Activated naive CD4-positive, alpha-beta T cell (primary cell): Measurements from ENCODE around the gene EMC10.
"Not testable (repeated sequence)": the region's sequence is repeated elsewhere in the genome, so short reads cannot be mapped to it uniquely, and the experiment has no call there.

Experiments used
- DNase-seq, 4 experiments: peaks; one replicate each; lab custom pipeline; 2025; lab: John Stamatoyannopoulos, UW

The EMC10 gene

DNA sequence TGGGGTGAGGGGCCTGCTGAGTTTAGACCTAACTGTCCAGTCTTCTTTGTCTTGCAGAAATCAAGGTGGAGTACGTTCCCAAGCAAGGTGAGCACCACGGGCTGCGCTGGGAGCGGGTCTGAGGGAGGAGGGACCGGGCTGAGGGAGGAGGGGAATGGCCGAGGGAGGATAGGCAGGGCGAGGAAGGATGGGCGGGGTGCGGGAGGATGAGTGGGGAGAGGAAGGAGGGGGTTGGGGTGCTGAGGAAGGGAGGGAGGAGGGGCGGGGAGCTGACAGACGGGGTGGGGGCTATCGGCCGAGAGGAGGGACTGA is 25.1 kb upstream of the EMC10 start:
- DNase-seq = no peak

DNA sequence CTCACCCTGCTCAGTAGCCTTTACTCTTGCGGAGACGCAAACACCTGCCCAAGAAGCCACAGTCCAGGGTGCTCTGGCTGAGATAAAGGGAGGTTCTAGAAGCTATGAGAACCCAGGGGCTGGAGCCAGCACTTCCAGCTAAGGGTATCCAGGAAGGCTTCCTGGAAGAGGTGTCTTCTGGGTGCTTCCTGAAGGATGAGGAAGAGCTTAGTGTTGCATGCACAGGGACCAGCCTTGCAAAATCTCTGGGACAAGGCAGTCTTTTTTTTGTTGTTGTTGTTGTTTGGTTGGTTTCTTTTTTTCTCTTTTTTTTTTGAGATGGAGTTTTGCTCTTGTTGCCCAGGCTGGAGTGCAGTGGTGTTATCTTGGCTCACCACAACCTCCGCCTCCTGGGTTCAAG is 23.1 kb upstream of the EMC10 start:
- DNase-seq = no peak

DNA sequence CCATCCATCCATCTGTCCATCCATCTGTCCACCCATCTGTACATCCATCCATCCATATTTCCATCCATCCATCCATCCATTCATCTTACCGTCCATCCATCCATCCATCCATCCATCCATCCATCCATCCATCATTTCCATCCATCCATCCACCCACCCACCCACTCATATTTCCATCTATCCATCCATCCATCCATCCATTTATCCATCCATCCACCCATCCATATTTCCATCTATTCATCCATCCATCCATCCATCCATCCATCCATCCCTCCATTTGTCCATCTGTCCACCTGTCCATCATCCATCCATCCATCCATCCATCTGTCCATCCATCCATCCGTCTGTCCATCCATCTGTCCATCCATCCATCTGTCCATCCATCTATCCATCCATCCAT is 20.3 kb upstream of the EMC10 start:
- no peak for DNase-seq

DNA sequence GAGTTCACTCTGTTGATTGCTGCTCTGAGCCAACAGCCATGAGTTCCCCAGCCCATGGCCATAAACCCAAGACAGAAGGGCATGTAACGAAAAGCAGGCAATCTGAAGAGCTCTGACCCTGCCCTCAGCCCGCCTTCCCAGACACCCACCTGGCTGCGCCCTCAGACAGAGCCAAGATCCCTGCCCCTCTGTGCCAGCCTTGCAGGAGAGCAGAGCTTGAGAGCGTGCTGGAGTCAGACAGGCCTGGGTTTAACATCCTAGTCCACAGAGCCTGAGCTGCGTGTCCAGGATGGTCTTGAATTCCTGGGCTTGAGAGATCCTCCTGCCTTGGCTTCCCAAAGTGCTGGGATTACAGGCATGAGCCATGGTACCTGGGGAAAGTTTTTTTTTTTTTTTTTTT is 19.0 kb upstream of the EMC10 start:
- no peak for DNase-seq

DNA sequence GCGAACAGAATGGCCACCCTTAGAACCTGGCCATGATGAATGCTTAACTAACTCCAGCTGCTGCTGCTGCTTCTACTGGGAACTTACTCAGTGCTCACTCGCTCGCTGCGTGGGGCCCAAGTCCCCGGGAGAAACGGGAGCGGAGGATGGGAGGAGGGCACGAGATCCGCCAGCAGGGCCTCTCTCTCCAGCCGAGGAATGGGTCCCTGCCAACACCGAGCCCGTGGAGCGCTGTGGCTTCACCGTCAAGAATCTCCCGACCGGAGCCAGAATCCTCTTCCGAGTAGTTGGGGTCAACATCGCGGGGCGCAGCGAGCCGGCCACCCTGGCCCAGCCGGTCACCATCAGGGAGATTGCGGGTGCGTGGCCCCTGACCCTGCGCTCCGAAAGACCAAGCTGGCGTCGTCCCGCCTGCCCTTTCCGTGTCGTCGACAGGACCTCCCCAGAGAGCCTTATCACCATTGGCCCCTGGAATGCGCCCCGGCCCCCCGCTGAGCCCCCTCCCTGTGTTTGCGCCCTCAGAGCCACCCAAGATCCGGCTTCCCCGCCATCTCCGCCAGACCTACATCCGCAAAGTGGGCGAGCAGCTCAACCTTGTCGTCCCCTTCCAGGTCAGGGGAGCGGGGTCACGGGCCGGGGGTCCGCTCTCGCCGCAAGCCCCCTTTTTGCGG is 17.8 kb upstream of the EMC10 start:
- DNase-seq = no peak

DNA sequence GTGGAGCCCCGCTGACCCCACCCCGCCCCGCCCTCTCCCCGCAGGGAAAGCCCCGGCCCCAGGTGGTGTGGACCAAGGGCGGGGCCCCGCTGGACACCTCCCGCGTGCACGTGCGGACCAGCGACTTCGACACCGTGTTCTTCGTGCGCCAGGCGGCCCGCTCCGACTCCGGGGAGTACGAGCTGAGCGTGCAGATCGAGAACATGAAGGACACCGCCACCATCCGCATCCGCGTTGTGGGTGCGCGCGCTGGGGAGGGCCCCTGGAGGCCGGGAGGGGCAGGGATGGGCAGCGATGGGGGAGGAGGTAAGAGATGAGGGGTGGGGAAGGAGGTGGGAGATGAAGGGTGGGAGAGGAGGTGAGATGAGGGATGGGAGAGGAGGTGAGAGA is 17.2 kb upstream of the EMC10 start:
- no peak for DNase-seq

DNA sequence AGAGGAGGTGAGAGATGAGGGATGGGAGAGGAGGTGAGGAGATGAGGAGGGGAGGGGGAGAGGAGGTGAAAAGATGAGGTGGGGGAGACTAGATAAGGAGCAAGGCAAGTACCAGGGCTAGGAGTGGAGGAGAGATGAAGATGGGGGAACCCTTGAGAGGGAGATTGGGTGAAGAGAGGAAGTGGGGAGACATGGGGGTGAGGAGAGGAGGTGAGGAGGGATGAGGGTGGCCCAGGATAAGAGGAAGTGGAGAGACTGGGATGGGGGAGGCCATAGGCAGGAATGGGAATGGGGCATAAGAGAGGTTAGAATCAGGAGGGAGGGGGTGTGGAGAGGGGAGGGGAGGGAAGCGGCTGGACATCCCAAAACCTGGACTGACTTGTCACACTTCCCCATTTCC is 16.7 kb upstream of the EMC10 start:
- no peak for DNase-seq

DNA sequence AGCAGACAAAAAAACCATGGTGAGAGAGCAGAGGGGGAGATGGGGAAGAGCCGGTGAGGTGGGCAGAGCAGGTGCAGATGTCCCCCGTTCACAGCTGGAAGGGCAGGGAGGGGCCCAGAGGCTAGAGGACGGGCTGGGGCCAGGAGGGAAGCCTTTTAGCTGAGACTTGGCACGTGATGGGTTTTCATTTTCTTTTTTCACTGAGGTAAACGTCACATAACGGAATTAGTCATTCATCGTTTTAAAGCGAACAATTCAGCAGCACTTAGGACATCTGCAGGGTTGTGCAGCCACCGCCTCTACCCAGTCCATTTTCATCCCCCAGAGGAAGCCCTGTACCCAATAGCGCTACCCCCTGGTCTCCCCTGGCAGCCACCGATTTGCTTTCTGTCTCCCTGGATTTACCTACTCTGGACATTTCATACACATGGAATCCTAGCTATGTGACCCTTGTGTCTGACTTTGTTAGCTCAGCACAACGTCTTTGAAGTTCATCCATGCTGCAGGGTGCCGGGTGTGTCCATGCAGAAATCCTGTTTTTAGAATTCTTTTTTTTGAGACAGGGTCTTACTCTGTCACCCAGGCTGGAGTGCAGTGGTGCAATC is 16.0 kb upstream of the EMC10 start:
- no peak for DNase-seq

DNA sequence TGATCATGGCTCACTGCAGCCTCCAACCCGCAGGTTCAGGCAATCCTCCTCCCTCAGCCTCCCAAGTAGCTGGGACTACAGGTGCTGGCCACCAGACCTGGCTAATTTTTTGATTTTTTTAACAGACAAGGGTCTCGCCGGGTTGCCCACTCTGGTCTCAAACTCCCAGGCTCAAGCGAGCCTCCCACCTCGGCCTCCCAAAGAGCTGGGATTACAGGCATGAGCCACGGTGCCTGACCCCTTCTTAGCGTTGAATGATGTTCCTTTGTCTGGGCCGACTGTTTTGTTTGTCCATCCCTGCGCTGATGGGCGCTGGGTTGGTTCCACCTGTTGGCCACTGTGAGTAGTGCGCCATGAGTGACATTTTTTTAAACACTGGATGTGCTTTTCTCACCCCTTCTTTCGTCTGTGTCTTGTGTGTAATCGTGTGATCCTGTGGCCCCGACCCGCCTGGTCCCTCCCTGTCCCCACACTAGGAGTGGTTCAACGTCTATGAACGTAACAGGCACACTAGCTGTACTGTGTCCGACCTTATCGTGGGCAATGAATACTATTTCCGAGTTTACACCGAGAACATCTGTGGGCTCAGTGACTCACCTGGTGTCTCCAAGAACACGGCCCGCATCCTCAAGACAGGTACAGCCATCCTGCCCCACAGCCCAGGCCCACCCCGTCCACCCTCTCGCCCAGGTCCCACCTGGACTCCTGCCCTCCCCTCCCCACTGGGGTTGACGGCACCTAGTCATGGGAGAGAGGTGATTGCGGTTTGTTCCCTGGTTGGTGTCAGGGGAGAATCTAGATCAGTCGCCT is 15.0 kb upstream of the EMC10 start:
- peak in 2 of 4 experiments; percentile 9 to 12 for DNase-seq

DNA sequence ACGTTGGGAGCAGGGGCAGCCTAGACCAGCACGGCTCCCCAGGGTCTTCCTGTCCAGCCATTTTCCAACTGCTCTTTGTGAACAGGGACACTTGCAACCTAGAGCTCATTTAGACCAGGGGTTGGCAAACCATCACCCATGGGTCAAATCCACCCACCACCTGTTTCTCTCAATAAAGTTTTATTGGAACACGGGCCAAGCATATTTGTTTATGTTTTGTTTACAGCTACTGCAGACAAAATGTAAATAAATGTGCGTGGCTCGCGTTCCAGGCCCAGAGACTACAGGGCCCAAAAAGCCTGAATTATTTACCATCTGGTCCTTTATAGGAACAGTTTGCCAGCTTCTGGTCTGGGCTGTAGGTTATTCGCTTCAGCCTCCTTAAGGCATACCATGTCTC is 13.3 kb upstream of the EMC10 start:
- DNase-seq = no peak

DNA sequence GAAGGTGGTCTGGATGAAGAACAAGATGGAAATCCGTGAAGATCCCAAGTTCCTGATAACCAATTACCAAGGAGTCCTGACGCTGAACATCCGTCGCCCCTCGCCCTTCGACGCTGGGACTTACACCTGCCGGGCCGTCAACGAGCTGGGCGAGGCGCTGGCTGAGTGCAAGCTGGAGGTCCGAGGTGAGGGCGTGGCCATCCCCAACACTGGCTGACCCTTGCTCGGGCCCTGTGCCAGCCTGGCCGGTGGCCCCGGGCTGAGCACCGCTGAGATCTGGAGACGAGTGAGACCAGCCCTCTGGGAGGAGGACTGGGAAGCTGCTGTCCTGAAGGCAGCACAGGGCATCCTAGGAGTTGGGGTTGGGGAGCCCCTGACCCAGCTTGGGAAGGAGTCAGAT is 12.0 kb upstream of the EMC10 start:
- no peak for DNase-seq

DNA sequence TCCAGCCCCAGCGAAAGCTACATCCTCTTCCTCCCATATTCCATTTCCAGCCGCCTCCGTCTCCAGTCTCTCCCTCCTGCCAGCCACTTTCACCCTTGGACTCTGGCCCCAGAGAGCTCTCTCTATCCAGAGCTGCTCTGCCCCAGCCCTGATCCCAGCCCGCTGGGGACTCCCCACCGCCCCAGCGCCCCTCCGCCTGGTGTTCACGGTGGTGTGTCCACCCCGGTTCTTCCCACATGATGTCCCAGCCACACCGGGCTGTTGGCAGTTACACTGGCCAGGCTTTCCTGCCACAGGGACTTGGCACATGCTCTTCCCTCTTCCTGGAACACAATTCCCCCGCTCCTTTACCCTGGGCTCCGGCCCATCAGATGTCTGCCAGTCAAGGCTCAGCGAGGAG is 11.3 kb upstream of the EMC10 start:
- no peak for DNase-seq

DNA sequence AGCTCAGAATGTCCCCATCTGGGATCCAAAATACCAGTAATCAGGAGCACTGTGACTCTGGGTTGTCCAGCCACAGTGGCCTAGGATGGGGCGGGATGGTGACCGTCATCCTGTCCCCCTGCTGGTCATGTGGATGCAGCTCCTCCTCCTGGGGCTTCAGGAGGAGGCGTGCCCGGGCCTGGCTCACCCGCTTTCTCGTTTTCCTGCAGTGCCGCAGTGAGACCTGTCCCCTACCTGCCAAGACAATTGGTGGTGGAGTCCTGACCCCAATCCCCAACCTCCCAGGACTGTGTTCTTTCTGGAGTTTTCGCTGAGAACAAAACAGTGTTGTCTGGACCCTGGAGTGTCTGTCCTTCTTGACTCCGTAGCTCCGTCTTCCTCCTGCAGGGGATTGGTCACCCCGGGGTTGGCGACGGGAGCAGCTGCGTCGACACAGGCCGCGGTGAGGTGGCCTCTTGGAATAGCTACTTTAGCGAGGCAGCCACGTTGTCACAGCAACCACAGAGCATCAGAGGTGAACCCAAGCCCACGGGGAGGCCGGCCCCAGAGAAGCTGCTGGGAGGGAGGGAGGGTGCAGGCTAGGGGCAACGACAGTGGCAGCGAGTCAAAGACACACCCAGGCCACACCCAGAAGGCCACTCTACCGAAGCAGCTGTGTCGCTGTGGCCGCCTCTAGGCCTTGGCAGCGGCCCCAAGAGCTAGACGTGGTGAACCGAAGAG is 10.2 kb upstream of the EMC10 start:
- no peak for DNase-seq

DNA sequence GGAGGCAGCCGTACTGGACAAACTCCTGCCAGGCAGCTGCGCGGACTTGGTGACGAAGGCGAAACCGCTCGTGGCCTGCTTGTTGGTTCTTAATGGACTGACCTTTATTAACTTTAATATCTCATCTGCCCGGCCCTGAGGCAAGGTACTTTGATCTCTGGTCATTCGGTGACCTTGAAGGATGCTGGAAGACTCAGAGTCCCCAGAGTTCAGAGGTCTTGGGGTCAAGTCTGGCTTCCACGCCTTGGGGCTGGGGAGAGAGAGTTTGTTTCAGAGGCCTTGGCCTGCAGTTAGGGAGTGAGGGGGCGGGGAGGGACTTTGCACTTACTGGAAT is 9.6 kb upstream of the EMC10 start:
- DNase-seq = no peak

DNA sequence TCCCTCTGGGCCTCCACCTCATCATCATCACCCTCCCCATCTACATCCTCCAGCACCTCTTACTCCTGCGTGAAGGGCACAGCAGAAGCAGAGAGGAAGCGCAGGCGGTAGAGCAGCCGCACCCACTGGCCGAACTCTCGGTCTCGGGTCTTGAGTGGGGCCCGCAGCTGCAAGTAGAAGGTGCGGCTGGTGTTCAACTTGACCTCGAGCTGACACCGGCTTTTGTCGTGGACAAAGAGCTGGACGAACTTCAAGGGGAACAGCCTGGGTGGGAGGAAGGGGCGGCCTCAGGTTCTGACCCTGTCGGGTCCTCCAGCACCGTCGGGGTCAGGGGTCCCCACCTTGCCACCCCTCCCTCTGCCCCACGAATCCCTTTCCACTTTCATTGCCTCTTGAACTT is 8.7 kb upstream of the EMC10 start:
- no peak for DNase-seq

DNA sequence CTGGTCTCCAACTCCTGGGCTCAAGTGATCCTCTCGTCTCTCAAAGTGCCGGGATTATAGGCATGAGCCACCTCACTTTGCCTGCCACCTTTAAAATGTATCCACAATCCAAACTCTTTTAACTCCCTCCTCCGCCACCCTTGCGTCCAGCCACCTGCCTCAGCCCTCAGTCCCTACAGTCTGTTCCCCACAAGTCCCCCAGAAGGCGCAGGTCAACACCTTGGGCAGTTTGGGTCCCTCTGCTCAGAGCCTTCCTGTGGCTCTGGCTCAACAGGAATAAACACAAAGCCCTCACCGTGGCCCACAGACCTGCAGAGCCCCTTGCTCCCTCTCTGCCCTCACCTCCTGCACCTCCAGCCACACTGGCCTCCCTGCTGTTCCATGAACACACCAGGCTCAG is 7.5 kb upstream of the EMC10 start:
- DNase-seq = no peak

DNA sequence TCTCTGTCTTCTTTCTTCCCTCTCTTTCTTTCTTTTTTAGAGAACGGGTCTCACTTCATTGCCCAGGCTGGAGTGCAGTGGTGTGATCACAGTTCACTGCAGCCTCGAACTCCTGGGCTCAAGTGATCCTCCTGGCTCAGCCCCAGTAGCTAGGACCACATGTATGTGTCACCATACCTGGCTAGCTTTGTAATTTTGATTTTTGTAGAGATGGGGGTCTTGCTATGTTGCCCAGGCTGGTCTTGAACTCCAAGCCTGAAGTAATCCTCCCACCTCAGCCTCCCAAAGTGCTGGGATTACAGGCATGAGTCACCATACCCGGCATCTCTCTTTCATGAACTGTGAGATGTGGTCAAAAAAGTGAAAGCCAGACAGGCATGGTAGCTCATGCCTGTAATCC is 3.0 kb upstream of the EMC10 start:
- DNase-seq = not testable (repeated sequence)

DNA sequence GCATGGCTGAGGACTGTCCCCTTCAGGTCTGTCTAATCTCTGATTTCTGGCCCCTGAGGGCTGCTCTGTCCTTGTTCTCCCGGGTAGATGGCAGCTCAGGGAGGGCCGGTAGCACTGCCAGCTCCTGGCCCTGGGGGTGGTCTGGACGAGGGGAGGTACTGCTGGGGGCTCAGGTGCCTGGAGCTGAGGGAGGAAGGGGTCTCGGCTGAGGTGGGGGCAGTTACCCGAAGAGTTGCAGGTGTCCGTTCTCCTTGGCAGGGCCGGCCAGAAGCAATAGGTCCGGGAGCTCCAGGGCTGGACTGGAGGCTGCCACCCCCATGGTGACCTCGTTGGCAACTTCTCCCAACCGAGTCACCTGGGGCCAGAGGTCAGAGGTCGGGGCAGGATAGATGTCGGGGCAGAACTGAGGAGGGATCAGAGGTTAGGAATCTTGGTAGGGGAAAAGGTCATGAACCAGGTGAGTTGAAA is 1.2 kb upstream of the EMC10 start:
- DNase-seq = no peak

DNA sequence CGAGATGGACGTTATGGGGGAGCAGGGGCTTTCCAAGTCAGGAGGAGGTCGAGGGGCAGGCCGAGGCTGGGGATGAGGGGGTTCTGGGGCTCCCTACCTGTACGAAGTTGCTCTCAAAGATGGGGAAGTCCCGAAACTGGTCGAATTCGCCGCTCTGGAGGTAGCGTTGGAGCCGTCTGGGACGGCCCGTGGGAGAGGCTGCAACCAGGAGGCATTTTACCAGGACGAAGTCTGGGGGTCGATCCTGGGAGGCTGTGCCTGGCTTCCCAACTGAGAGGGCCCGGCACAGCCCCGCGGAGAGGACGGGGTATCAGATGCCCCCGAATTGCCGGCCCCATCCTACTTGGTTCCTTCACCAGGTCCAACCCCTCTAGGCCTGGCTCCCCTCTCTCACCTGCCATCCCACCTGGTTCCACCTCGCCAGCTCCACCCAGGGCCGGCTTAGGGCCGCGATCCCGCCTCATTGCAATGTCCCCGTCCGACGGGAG is 527 bp upstream of the EMC10 start:
- DNase-seq = no peak

DNA sequence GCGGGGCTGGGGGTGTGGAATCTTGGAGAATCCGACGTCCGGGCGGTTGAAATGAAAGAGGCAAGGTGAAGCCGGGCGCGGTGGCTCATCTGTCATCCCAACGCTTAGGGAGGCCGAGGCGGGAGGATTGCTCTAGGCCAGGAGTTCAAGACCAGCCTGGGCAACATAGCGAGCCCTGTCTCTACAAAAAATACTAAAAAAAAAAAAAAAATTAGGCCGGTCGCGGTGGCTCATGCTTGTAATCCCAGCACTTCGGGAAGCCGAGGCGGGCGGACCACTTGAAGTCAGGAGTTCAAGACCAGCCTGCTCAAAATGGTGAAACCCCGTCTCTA is 566 bp downstream of the EMC10 start:
- no peak for DNase-seq

DNA sequence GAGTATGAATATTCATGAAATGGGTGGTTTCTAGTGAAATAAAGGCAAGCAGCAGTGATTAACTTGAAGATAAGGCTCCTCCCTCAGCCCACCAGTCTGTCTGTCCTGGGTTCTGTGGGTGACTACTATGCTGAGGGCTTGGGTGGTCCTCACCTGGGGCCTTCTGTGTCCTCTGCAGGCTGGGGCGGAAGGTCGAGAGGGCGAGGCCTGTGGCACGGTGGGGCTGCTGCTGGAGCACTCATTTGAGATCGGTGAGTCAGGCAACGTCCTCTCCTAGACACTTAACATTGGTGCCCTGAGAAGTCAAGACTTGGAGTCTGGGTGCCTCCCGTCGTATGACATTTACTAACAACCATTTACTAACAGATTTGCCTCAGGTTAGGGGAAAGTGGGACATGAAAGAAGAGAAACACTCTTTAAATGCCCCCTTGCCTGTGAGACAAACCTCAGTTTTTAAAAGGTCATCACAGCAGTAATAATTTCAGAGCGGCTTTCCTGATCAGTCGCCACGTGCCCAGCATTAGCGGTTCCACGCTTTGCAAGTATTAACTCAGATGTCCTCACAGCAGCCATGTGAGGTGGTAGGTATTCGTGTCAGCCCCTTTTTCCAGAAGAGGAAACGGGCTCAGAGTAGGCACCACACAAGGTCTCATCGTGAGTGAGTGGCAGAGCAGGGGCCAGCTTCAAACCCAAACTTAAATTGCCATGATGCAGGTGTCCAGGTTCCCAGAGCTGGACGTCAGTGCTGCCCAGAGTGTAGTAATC is 1.6 kb downstream of the EMC10 start:
- DNase-seq = no peak
